Right lobe of liver (tissue), 4 donors: Measurements from ENCODE around the gene OIT3.

Experiments used
- POLR2A ChIP-seq: fragments of 450-650 bp; IDR thresholded peaks from one replicate; pipeline ENCODE4 v1.6.1; 2017; ENCODE audit warnings: antibody characterized with exemption, mild to moderate bottlenecking
- TF ChIP-seq, protein P1 (sequence below), 4 donors: fragments of 200-600 bp in 3 of 4; fragments of 450-650 bp in 1 of 4; IDR thresholded peaks; one replicate each; pipeline versions ENCODE4 v1.5.1 to v1.8.0; 2016 to 2022; ENCODE audit warnings: antibody characterized with exemption in 4 of 4, mild to moderate bottlenecking in 2 of 4
- donor health status: DM: no; HTN: no; CAD: no.
- donor health status: DM: no; HTN: no; CAD: no.
- donor health status: DM: no; HTN: yes; CAD: no.

DNA sequence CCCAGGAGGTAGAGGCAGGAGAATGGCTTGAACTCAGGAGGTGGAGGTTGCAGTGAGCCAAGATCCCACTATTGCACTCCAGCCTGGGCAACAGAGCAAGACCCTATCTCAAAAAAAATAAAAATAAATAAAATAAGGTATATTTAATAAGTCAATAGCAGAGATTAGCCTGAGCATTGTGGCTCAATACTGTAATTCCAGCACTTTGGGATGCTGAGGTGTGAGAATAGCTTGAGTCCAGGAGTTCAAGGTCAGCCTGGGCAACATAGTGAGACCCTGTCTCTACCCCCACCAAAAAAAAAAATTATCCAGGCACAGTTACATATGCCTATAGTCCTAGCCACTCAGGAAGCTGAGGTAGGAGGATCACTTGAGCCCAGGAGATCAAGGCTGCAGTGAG, 38.4 kb upstream of the OIT3 start:
- TF ChIP-seq, protein P1, sequence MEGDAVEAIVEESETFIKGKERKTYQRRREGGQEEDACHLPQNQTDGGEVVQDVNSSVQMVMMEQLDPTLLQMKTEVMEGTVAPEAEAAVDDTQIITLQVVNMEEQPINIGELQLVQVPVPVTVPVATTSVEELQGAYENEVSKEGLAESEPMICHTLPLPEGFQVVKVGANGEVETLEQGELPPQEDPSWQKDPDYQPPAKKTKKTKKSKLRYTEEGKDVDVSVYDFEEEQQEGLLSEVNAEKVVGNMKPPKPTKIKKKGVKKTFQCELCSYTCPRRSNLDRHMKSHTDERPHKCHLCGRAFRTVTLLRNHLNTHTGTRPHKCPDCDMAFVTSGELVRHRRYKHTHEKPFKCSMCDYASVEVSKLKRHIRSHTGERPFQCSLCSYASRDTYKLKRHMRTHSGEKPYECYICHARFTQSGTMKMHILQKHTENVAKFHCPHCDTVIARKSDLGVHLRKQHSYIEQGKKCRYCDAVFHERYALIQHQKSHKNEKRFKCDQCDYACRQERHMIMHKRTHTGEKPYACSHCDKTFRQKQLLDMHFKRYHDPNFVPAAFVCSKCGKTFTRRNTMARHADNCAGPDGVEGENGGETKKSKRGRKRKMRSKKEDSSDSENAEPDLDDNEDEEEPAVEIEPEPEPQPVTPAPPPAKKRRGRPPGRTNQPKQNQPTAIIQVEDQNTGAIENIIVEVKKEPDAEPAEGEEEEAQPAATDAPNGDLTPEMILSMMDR (IDR thresholded peaks at IDR 0.05): no peak
- TF ChIP-seq POLR2A: no peak
